GM19099 (cell line): ENCODE data around the gene USP44.

Source experiments
- POLR2A ChIP-seq: IDR thresholded peaks from 3 replicates; pipeline ENCODE4 v1.6.1; 2011; ENCODE audit warnings: low read depth; ENCODE audit not compliant: insufficient read length; ENCODE audit errors: extremely low read depth

USP44 gene

DNA sequence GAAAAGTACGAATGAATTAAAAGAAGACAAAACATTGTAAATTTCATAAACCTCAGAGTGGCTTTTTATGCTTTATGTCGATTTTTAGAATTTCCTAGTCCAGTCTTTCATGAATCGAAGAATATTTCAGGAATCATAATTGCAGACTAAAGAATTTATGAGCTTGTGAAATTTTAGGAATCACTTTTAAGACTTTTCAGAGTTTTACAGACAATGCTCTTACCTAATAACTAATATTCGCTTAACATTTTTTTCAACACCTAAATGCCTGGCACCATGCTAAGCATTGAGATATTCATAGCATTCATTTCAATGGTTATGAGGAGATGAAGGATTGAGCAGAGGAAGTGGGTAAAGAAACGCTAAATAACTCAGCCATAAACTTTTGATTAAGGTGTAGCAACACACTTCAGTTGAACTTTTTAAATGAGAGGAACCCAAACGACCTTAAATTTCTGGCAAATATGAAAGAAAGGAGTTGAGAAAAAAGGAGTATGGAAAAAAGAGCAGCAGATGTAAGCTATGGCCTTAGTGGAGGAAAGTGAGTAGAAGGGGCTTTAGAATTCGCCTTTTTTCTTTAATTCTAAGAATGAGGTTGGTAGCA, 739 bp upstream of the USP44 start:
- TF ChIP-seq POLR2A = no peak

GRCh38 chr12:95549392-95550084, 1.7 kb downstream of the USP44 start:
- TF ChIP-seq POLR2A = no peak

DNA sequence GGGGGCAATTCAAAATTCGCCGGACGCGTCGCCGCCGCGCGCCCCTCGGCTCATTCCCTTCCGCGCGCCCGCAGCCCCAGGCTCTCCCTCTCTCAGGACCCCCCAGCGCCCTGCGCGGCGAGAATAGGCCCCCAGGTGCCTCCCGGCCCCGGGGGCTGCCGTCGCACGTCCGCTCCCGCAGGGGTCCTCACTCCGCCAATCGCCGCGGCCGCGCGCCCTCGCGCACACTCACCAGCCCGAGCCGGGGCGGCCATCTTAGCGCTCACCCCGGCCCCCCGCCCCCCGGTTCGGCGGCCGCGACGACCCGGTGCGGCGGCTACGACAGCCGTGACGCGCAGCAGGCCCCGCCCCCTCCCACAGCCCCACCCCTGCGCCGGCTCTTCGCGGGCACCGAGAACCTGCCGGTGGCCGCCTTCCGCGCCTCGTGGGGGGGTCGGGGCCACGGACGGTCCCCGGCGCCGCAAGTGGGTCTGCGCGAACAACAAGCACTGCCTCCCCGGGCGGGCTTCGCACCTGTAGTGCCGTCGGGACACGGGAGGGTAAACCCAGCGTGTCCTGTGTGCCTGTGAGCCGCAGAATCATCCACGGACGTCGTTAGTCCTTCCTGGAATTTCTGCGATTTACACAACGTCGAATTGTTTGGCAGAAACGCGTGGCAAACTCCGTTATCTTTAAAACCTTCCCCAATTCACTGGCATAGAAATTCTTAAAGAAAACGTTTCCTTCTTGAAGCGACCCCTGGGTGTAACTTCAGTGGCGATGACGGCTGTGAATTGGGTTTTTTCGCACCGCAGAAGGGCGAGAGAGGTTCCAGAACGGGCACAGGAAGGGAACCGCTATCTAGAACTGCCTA, 2.5 kb downstream of the USP44 start:
- no peak for TF ChIP-seq POLR2A

GRCh38 chr12:95548056-95548538, 3.2 kb downstream of the USP44 start:
- TF ChIP-seq POLR2A = no peak

GRCh38 chr12:95547522-95548055, 3.7 kb downstream of the USP44 start:
- TF ChIP-seq POLR2A = no peak

GRCh38 chr12:95546491-95546813, 4.8 kb downstream of the USP44 start:
- TF ChIP-seq POLR2A = no peak

- no peak for TF ChIP-seq POLR2A
These were observed 5.4 kb downstream of the USP44 start for GRCh38 chr12:95545731-95546490.

- TF ChIP-seq POLR2A = no peak
These were observed 6.0 kb downstream of the USP44 start for GRCh38 chr12:95545303-95545702.

DNA sequence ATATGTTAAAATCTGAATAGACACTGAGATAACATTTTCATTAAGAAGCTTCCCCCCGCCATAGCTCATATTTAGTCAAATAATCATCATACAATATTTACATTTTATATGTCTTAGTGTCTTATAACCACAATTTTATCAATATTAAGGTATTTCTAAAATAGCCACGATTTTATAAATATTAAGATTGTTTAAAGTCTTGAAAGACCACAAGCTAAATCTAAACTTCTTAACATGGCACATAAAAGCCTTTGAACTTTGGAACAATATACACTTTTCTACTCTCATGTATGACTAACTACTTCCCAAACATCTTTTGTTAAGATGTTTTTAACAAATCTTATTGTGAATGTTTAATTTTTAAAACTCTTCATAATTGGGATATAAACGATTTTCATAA, 6.5 kb downstream of the USP44 start:
- TF ChIP-seq POLR2A = no peak

GRCh38 chr12:95543305-95543704, 8.0 kb downstream of the USP44 start:
- no peak for TF ChIP-seq POLR2A

DNA sequence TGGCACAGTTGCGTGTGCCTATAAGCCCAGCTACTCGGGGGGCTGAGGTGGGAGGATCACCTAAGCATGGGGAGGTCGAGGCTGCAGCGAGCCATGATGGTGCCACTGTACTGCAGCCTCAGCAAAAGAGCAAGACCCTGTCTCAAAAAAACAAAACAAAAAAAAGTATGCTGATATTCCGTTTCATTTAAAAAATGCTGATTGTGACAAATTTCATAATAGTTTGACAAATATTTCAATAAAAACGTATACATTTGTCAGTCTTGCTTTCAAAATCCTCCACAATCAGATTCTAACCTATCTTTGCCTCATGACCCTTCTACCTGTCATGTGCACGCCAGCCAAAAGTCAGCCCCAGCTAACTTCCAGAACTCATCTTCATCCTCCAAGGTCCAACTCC, 9.8 kb downstream of the USP44 start:
- TF ChIP-seq POLR2A = no peak

DNA sequence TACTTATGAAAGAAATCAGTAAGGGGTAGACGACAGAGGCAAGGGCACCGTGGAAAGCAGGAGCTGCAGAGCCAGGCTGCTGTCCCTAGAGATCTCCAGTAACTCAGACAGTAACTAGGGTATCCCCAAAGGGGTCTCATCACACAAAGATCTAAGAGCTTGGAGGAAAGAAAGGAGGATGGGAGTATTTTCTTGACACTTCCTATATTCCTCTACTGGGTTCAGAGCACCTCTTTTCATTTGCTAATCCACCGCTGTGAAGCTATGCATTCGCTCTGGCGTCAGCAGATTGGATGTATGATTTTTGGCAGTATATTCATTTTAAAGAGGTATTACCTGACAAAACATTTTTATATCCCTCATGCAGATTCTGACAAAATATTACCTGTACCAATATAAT, 12.6 kb downstream of the USP44 start:
- no peak for TF ChIP-seq POLR2A

- TF ChIP-seq POLR2A = no peak
These were observed 13.3 kb downstream of the USP44 start for GRCh38 chr12:95538006-95538405.

DNA sequence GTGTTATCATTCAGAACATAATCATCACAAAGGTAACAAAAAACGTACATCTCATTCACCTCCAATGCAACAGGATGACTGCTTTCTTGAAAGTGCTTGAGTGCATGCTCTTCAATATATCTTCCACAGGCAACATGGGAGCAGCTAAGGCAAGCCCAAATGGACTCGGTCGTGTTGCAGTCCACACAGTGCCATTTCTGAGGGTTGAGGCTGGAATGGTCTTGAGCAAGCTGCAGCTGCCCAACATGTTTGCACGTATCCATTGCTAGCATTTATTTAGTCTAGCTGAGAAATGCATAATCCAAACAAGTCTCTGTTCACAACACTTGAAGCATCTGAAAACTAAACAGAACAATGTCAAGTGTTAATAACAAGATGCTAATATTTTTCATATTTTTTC, 17.3 kb downstream of the USP44 start:
- TF ChIP-seq POLR2A = no peak

DNA sequence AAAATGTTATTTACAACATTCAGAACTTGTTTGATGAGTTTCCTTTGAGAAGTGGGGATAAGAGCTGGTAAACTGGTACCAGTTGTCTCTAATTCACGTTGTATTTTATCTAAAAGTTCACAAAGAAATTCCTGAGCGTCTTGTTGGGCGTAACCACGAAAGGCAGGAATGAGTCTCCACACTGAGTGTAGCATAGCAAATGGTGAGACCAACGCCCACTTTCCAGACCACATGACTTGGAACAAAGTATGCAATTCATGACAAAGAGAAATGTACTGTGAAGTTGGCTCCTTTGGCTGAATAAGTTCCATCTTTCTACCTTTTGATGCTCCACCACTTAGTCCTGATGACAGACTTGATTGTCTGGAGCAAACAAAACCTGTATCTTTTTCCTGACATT, 18.4 kb downstream of the USP44 start:
- TF ChIP-seq POLR2A = no peak
